ENCODE data around the gene RXRA. TPM values are rescaled to one million over a fixed set of nuclear protein-coding genes. Genes with fewer than 3 reads are reported as not detected.

Gene RXRA
- total RNA-seq, 6 experiments from 2014 or later: 105 to 165 (median 131) TPM

- TF ChIP-seq CTCF (IDR thresholded peaks at IDR 0.05) (no peak), POLR2A (IDR thresholded peaks at IDR 0.05) (no peak)
- peak overlapping the region in 1 of 3 donors; percentile 15 for H3K27ac ChIP-seq
- WGBS (ENCODE audit: insufficient coverage, low coverage, low lambda C conversion rate, missing lambda C conversion rate): 100% methylated on average over 1 of the region's 5 CpGs
- H3K4me3 ChIP-seq: no peak overlapping the region
- no peak for DNase-seq
- peaks cover 0 to 72% (median 31%) of the 10 kb centered on the region in 4 donors for H3K4me1 ChIP-seq
- H3K27me3 ChIP-seq: no peaks in the 10 kb centered on the region
- peaks cover 0 to 17% (median 9%) of the 10 kb centered on the region in 4 donors for H3K36me3 ChIP-seq
- H3K9me3 ChIP-seq: no peaks in the 10 kb centered on the region
- no peak for ATAC-seq
- intact Hi-C loops (cut with DNase I): no loop called here
These were observed 72.5 kb downstream of the RXRA start for GRCh38 chr9:134398756-134399155.

- H3K9me3 ChIP-seq: no peaks in the 10 kb centered on the region
- H3K4me3 ChIP-seq: no peak overlapping the region
- peaks cover 0 to 17% (median 9%) of the 10 kb centered on the region in 4 donors for H3K36me3 ChIP-seq
- no CpG with 5 or more reads among the region's 2 CpGs for WGBS (ENCODE audit: insufficient coverage, low coverage, low lambda C conversion rate, missing lambda C conversion rate)
- no peak overlapping the region for H3K27ac ChIP-seq
- ATAC-seq (peak in 1 of 4 donors; percentile 25), DNase-seq (no peak)
- H3K4me1 ChIP-seq: peaks cover 0 to 76% (median 34%) of the 10 kb centered on the region in 4 donors
- no peaks in the 10 kb centered on the region for H3K27me3 ChIP-seq
- intact Hi-C loops (cut with DNase I): no loop called here
- TF ChIP-seq POLR2A (IDR thresholded peaks at IDR 0.05) (no peak), CTCF (IDR thresholded peaks at IDR 0.05) (peak; percentile 44 to 65 (median 54))
These were observed 73.3 kb downstream of the RXRA start for GRCh38 chr9:134399435-134400056.

- no peaks in the 10 kb centered on the region for H3K27me3 ChIP-seq
- H3K9me3 ChIP-seq: no peaks in the 10 kb centered on the region
- no CpG with 5 or more reads among the region's 10 CpGs for WGBS (ENCODE audit: insufficient coverage, low coverage, low lambda C conversion rate, missing lambda C conversion rate)
- no peak for TF ChIP-seq CTCF (IDR thresholded peaks at IDR 0.05)
- no peak for TF ChIP-seq POLR2A (IDR thresholded peaks at IDR 0.05)
- DNase-seq (no peak), ATAC-seq (no peak)
- H3K4me1 ChIP-seq: peaks cover under 1 to 76% (median 37%) of the 10 kb centered on the region in 4 donors
- H3K36me3 ChIP-seq: peaks cover 0 to 17% (median 9%) of the 10 kb centered on the region in 4 donors
- H3K27ac ChIP-seq: no peak overlapping the region
- intact Hi-C loops (cut with DNase I): no loop called here
- no peak overlapping the region for H3K4me3 ChIP-seq
These were observed 74.0 kb downstream of the RXRA start for GRCh38 chr9:134400283-134400682.

- TF ChIP-seq CTCF (IDR thresholded peaks at IDR 0.05): no peak
- no peak for TF ChIP-seq POLR2A (IDR thresholded peaks at IDR 0.05)
- no peaks in the 10 kb centered on the region for H3K9me3 ChIP-seq
- peaks cover 4 to 76% (median 39%) of the 10 kb centered on the region in 4 donors for H3K4me1 ChIP-seq
- no peak for DNase-seq
- ATAC-seq: no peak
- 90% methylated on average over 6 of the region's 19 CpGs for WGBS (ENCODE audit: insufficient coverage, low coverage, low lambda C conversion rate, missing lambda C conversion rate)
- intact Hi-C loops (cut with DNase I): no loop called here
- no peak overlapping the region for H3K27ac ChIP-seq
- H3K4me3 ChIP-seq: no peak overlapping the region
- no peaks in the 10 kb centered on the region for H3K27me3 ChIP-seq
- H3K36me3 ChIP-seq: peaks cover 0 to 17% (median 9%) of the 10 kb centered on the region in 4 donors
These were observed 75.1 kb downstream of the RXRA start for GRCh38 chr9:134401391-134401790.
